ENCODE measurements around the gene TARBP1.
A peak's percentile ranks its signal among the peaks of the same experiment; 100 is the strongest.

Gene TARBP1

DNA sequence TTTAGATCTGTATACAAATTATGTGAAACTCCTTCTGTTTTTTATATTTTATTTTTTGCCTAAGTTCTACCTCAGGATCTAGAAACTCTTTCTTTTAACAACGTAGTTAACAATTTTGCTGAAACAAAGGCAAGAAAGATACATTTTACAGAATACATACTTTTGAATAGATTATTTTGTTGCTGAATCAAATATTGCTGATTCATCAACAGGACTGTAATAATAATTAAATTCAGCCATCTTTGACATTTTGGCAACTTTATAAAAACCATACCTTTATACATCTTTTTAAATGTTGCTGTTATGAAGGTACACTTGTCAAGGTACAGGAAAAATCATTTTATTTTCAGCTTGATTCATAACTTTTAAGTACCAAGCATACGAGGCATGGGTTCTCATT is 116.4 kb downstream of the TARBP1 start:
- TF ChIP-seq GATA1 (IDR thresholded peaks at IDR 0.05; ENCODE audit: low read depth, low read length) = no peak
- no peak for TF ChIP-seq POLR2A (IDR thresholded peaks at IDR 0.05; ENCODE audit: low read length)
- DNase-seq = no peak

DNA sequence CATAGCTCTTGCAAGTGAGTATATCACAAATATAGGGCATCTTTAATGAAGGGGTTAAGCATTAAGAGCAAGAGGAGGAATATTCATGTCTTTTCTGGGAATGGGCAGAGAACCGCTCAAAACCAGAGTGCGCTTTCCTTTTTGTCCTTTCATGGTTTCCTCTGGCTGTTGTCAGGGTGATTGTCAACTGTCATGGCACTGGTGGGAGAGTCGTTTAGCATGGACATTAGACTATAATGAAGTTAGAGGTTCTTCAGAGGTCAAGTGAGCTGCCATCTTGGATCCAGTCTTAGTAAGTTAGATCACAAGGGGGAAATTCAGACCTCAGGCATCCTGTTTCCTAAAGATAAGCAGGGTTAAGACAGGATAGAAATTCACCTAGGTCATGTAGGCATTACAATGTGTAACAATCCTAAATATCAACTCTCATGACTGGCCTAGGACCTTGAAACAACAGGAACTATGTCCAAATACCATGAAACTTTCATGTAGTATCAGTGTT is 117.8 kb downstream of the TARBP1 start:
- TF ChIP-seq POLR2A (IDR thresholded peaks at IDR 0.05; ENCODE audit: low read length) (no peak), GATA1 (IDR thresholded peaks at IDR 0.05; ENCODE audit: low read depth, low read length) (no peak)

DNA sequence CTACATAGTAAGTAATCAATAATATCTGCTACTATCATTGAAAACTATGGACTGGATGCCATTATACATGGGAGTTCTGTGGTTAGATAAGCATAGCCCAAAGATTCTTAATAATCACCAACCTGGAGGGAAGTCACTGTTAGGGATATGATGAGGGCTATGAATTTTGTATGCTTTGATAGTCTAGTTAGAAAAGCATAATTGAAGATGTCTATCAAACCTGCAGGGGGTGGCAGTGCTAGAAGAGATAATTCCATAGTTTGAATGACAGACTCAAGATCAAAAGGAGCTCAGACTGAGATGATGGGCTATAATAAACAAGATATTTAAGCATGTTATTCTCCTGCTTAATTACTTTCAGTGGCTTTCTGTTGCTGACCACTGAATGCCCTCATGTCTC is 121.1 kb downstream of the TARBP1 start:
- TF ChIP-seq POLR2A (IDR thresholded peaks at IDR 0.05; ENCODE audit: low read length) (no peak), GATA1 (IDR thresholded peaks at IDR 0.05; ENCODE audit: low read depth, low read length) (no peak)
- no peak for DNase-seq

More for the DNA sequence above, 117.8 kb downstream of the TARBP1 start:
- DNase-seq = peak in 1 of 2 experiments; percentile 21

DNA sequence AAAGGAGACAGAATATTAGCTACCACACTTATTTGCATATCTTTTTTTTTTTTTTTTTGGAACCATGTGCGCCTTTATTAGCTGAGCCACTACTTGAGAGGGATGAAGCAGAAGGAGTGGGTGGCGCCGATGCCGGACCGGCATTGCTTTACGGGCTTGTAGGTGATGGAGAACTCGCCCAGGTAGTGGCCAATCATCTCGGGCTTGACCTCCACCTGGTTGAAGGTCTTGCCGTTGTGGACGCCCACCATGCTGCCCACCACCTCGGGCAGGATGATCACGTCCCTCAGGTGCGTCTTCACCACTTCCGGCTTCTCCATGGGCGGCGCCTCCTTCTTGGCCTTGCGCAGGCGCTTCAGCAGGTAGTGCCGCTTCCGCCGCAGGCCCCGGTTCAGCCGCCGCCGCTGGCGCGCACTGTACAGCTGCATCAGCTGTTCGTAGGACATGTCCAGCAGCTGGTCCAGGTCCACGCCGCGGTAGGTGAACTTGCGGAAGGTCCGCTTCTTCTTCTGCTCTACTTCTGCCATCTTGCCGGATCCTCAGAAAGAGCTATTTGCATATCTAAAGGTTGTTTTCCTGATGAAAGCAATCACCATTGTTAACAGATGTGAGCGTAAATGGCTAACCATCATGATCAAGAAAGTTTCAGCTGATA is 122.2 kb downstream of the TARBP1 start:
- peak; percentile 17 to 29 for DNase-seq

DNA sequence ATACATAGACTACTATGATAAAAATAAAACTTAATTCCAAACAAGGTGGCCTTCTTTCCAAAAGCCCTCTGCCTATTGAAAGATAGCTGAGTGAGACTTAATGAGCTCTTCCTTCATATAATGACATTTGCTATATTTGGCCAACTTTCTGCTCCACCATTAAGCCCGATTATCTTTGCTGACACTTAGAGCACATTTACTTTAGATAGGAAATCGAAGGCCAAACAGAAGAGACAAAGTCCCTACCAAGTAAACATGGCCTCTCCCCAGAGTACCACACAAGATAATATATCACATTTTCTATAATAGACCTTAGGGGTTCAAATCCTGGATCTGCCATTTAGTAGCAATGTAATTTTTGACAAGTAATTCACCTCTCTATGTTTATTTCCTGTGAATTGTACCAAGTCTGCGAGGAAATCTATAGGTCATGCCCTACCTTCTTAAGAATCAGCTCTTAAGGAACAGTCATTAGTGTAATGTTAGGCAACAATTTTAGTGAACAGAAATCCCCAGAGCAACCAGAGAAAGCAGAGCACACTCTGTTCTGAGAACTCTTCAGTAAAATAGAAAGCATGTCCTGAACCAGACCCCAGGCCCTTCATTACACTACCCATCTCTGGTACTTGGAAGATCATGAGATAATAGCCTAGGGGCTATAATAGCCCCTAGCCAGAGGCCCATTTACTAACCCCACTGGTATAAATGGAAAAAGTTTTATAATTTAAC is 123.0 kb downstream of the TARBP1 start:
- TF ChIP-seq POLR2A (IDR thresholded peaks at IDR 0.05; ENCODE audit: low read length) = no peak
- TF ChIP-seq GATA1 (IDR thresholded peaks at IDR 0.05; ENCODE audit: low read depth, low read length) = no peak
- DNase-seq = no peak

More for the DNA sequence above, 122.2 kb downstream of the TARBP1 start:
- peak; percentile 55 for TF ChIP-seq POLR2A (IDR thresholded peaks at IDR 0.05; ENCODE audit: low read length)

DNA sequence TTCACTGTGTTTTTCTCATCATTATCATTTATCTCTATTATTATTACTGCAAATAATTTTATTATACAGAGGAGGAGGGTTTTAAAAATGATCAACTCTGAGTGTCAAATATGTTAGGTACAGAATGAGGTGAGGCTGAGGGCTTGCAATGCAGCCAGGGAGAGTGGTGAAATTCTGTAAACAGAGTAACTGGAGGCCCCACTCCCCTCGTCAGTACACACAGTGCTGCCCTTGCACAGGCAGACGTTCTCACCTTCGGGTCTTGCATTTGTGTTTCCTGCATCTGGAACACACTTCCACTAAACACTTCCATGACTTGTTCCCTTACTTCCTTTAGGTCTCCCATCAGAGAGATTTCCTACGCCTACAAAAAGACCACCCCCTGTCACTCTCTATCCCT is 130.0 kb downstream of the TARBP1 start:
- TF ChIP-seq GATA1 (IDR thresholded peaks at IDR 0.05; ENCODE audit: low read depth, low read length) (no peak), POLR2A (IDR thresholded peaks at IDR 0.05; ENCODE audit: low read length) (no peak)
- no peak for DNase-seq

DNA sequence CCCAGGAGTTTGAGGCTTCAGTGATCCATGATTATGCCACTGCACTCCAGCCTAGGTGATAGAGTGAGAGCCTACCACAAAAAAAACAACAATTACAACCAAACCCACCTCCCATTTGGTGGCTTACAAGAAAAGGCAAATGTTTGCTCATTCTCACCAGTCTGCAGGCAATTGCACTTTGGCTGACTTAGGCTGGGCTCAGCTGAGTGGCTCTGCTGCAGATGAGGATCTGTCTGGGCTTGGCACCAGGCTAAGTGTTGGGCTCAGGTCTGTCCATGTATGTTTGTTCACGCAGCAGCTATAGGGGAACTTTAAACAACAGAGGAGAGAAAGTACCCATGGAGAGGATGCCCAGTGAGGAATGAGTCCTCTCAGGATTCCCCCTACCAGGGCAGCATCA is 133.7 kb downstream of the TARBP1 start:
- DNase-seq = no peak
- TF ChIP-seq GATA1 (IDR thresholded peaks at IDR 0.05; ENCODE audit: low read depth, low read length) (no peak), POLR2A (IDR thresholded peaks at IDR 0.05; ENCODE audit: low read length) (no peak)

DNA sequence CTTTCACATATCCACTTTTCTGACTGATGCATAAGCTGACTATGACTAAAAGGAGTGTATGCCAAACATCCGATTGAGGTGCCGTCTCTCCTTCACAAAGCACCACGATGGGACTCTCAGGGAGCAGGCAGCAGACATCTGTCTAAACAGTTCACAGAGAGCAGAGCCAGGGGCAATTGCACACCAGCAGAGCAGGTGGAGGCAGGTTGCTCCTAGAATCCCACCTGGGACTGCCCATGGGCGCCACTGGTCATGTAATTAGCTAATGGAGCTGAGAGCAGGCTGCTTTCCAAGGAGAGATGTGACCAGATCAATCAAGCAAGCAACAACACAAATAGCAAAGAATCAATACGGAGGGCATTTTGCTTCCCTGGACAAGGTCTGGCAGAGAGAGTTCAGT is 136.2 kb downstream of the TARBP1 start:
- no peak for TF ChIP-seq POLR2A (IDR thresholded peaks at IDR 0.05; ENCODE audit: low read length)
- no peak for TF ChIP-seq GATA1 (IDR thresholded peaks at IDR 0.05; ENCODE audit: low read depth, low read length)
- DNase-seq = no peak
